ENCODE measurements around the gene TGIF1. TPM values are rescaled to one million over a fixed set of nuclear protein-coding genes. Genes with fewer than 3 reads are reported as not detected.

TGIF1 gene
- total and polyA plus RNA-seq, 9 of the 15 experiments (the other 6 are each of a cell fraction or from before 2014, with no cell fraction given): 16.1 to 77.7 (median 44.6) TPM

DNA sequence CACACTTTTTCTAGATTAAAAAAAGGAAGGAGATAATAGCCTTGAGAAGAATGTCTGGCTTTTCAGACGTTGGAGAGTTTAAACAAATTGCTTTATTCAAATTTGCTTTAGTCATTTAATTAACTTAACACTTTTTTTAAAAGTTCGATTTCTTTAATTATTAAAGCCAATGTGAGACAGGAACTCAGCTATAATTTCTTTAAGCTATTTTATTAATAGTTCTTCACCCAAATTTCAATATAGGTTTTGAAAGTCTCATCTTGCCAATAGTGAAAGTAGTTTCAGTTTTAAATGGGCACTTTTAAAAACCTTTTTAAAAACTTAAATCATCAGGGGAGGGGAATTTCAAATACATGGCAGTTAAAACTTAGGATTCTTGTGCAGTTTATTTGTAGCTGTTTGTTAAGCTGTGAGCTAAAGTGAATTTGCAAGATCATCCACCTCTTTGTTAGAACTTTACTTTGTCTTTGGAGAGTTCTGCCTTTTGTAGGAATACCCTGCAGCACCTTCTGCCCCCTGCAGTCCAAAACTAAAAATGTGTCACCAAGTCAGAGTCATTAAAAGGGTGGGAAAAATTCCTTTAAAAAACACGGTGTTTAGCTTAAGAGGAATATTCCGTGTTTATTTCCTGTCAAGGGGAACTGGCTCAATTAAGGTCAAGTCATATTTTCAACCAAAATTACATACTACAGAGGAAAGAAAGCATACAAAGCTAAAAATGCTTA lies 4.6 kb downstream of the TGIF1 start (continued):
- no peak for TF ChIP-seq RREB1 (CRISPR knock-in tag; IDR thresholded peaks at IDR 0.05)
- no peak for TF ChIP-seq ETS1 (conservative IDR thresholded peaks at IDR 0.05; ENCODE audit: control insufficient read depth, low read depth, low read length)
- no peak for TF ChIP-seq ZNF57 (CRISPR knock-in tag; IDR thresholded peaks at IDR 0.05)
- TF ChIP-seq, protein P1, sequence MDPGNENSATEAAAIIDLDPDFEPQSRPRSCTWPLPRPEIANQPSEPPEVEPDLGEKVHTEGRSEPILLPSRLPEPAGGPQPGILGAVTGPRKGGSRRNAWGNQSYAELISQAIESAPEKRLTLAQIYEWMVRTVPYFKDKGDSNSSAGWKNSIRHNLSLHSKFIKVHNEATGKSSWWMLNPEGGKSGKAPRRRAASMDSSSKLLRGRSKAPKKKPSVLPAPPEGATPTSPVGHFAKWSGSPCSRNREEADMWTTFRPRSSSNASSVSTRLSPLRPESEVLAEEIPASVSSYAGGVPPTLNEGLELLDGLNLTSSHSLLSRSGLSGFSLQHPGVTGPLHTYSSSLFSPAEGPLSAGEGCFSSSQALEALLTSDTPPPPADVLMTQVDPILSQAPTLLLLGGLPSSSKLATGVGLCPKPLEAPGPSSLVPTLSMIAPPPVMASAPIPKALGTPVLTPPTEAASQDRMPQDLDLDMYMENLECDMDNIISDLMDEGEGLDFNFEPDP (CRISPR knock-in tag; IDR thresholded peaks at IDR 0.05): no peak
- TF ChIP-seq CTCF (IDR thresholded peaks at IDR 0.05 in 2 of 3, conservative IDR thresholded peaks at IDR 0.05 in 1 of 3; ENCODE audit: insufficient read depth in 2 of 3, low read depth in 1 of 3, low read length in 3 of 3): peak; percentile 73 to 93 (median 77); a peak in 5 of 6 replicates
- peak; percentile 79 for TF ChIP-seq MAFG (tag; conservative IDR thresholded peaks at IDR 0.05)
- no peak for TF ChIP-seq SRSF9 (IDR thresholded peaks at IDR 0.05; ENCODE audit: borderline replicate concordance, low read depth, low read length)
- TF ChIP-seq POLR2A (conservative IDR thresholded peaks at IDR 0.05): no peak
- no peak for TF ChIP-seq BCLAF1 (IDR thresholded peaks at IDR 0.05; ENCODE audit: borderline replicate concordance in 1 of 2, control insufficient read depth in 1 of 2, low read depth in 2 of 2, low read length in 1 of 2)

Measured in K562 (cell line).